Trophoblast cell (in vitro differentiated cells and primary cell): ENCODE data around the gene ANAPC2.

Source experiments
- DNase-seq, 2 donors: peaks; one replicate each; pipeline ENCODE4 v3.0.0-alpha.2; 2016
- H2AFZ ChIP-seq: 2 replicates; pipeline ENCODE4 v1.6.1; 2013; ENCODE audit warnings: low read length, moderate library complexity, mild to moderate bottlenecking; ENCODE audit not compliant: insufficient read depth, poor library complexity
- H2AK5ac ChIP-seq: 2 replicates; pipeline ENCODE4 v1.6.1; 2013; ENCODE audit warnings: mild to moderate bottlenecking, low read length
- H2BK120ac ChIP-seq: 2 replicates; pipeline ENCODE4 v1.6.1; 2013; ENCODE audit warnings: low read length, mild to moderate bottlenecking, moderate library complexity; ENCODE audit not compliant: insufficient read depth, poor library complexity
- H2BK12ac ChIP-seq: 2 replicates; pipeline ENCODE4 v1.6.1; 2013; ENCODE audit warnings: mild to moderate bottlenecking, low read length, moderate library complexity
- H2BK5ac ChIP-seq: 2 replicates; pipeline ENCODE4 v1.6.1; 2013; ENCODE audit warnings: low read length, low read depth, moderate library complexity, mild to moderate bottlenecking; ENCODE audit not compliant: poor library complexity
- H3K14ac ChIP-seq: 2 replicates; pipeline ENCODE4 v1.6.1; 2013; ENCODE audit warnings: mild to moderate bottlenecking, low read length
- H3K18ac ChIP-seq: 2 replicates; pipeline ENCODE4 v1.6.1; 2013; ENCODE audit warnings: mild to moderate bottlenecking, low read length
- H3K23ac ChIP-seq: 2 replicates; pipeline ENCODE4 v1.6.1; 2013; ENCODE audit warnings: low read length
- H3K27ac ChIP-seq: 2 replicates; pipeline ENCODE4 v1.5.1; 2013; ENCODE audit warnings: low read depth, mild to moderate bottlenecking, inconsistent platforms, low read length, moderate library complexity
- H3K27me3 ChIP-seq: 2 replicates; pipeline ENCODE4 v1.6.1; 2013; ENCODE audit warnings: inconsistent platforms, mild to moderate bottlenecking, low read length, moderate library complexity; ENCODE audit not compliant: insufficient read depth
- H3K36me3 ChIP-seq, 2 experiments: 1 replicate in 1 of 2; 2 replicates in 1 of 2; pipeline ENCODE4 v1.6.1; 2013; ENCODE audit warnings: low read length in 2 of 2, mild to moderate bottlenecking in 2 of 2, moderate library complexity in 1 of 2; ENCODE audit not compliant: insufficient read depth in 2 of 2, control insufficient read depth in 1 of 2
- H3K4ac ChIP-seq: 2 replicates; pipeline ENCODE4 v1.6.1; 2013; ENCODE audit warnings: low read depth, mild to moderate bottlenecking, low read length, moderate library complexity
- H3K4me1 ChIP-seq, 2 experiments: 1 replicate in 1 of 2; 2 replicates in 1 of 2; pipeline ENCODE4 v1.6.1; 2013; ENCODE audit warnings: low read length in 2 of 2, mild to moderate bottlenecking in 2 of 2, moderate library complexity in 1 of 2; ENCODE audit not compliant: insufficient read depth in 2 of 2, control insufficient read depth in 1 of 2
- H3K4me2 ChIP-seq: 2 replicates; pipeline ENCODE4 v1.6.1; 2013; ENCODE audit warnings: inconsistent platforms, mild to moderate bottlenecking, low read length, moderate library complexity
- H3K4me3 ChIP-seq: 2 replicates; pipeline ENCODE4 v1.5.1; 2013; ENCODE audit warnings: mild to moderate bottlenecking, low read depth, low read length, inconsistent platforms
- H3K79me1 ChIP-seq: one replicate; pipeline ENCODE4 v1.6.1; 2013; ENCODE audit warnings: low read length
- H3K79me2 ChIP-seq: 2 replicates; pipeline ENCODE4 v1.6.1; 2013; ENCODE audit warnings: low read length, mild to moderate bottlenecking; ENCODE audit not compliant: control insufficient read depth, insufficient read depth, poor library complexity
- H3K9ac ChIP-seq: 2 replicates; pipeline ENCODE4 v1.6.1; 2013; ENCODE audit warnings: mild to moderate bottlenecking, low read length
- H3K9me3 ChIP-seq: 2 replicates; pipeline ENCODE4 v1.6.1; 2013; ENCODE audit warnings: low read depth, mild to moderate bottlenecking, control low read depth, inconsistent platforms, low read length; ENCODE audit not compliant: insufficient read depth
- H4K12ac ChIP-seq: 2 replicates; pipeline ENCODE4 v1.6.1; 2013; ENCODE audit warnings: low read depth, mild to moderate bottlenecking, low read length, moderate library complexity
- H4K8ac ChIP-seq: 2 replicates; pipeline ENCODE4 v1.6.1; 2013; ENCODE audit warnings: low read depth, mild to moderate bottlenecking, low read length, moderate library complexity
- H4K91ac ChIP-seq: one replicate; pipeline ENCODE4 v1.6.1; 2013; ENCODE audit warnings: low read depth, mild to moderate bottlenecking, low read length, moderate library complexity
- WGBS: extraction: QIAGEN DNeasy Blood & Tissue Kit; methylation state at CpG from one replicate; pipeline ENCODE4 v1.1.7; 2013; ENCODE audit warnings: missing lambda C conversion rate; ENCODE audit not compliant: insufficient read length, insufficient coverage; ENCODE audit errors: extremely low coverage; 5-methylcytosine and 5-hydroxymethylcytosine counted together

Gene ANAPC2

DNA sequence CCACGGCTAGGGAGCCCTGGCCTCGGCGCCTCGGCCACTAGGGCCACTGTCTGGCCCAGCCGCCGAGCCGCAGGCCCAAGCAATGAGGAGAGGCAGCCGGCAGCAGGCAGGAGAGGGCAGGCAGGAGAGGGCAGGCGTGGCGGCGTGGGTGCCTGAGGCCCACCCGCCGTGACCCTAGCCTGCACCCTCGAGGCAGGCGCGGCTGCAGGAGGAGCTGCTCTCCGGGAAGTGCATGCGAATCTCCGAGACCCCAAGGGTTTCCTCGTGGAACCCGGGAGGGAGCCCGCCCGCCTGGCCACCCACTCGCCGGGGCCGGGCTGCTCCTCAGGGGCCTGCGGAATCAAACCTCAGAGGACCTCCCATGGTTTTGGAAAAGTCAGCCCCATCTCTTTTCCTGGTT lies 40.1 kb downstream of the ANAPC2 start:
- no peaks in the 10 kb centered on the region for H3K79me2 ChIP-seq
- peaks cover 15% of the 10 kb centered on the region for H3K9me3 ChIP-seq
- no peak overlapping the region for H2AFZ ChIP-seq
- H3K27me3 ChIP-seq, result no peaks in the 10 kb centered on the region
- no peak overlapping the region for H4K8ac ChIP-seq
- H3K4me1 ChIP-seq, result no peaks in the 10 kb centered on the region
- no peaks in the 10 kb centered on the region for H3K79me1 ChIP-seq
- no peak overlapping the region for H3K4me3 ChIP-seq
- DNase-seq, result no peak
- H2BK120ac ChIP-seq, result no peak overlapping the region
- no peak overlapping the region for H3K23ac ChIP-seq
- no peak overlapping the region for H2AK5ac ChIP-seq
- H3K4me2 ChIP-seq, result no peak overlapping the region
- H2BK12ac ChIP-seq, result no peak overlapping the region
- no peak overlapping the region for H3K9ac ChIP-seq
- no peak overlapping the region for H3K27ac ChIP-seq
- no peak overlapping the region for H2BK5ac ChIP-seq
- no CpG with 5 or more reads among the region's 27 CpGs for WGBS
- H3K4ac ChIP-seq, result no peak overlapping the region
- H3K18ac ChIP-seq, result no peak overlapping the region
- H4K12ac ChIP-seq, result no peak overlapping the region
- no peaks in the 10 kb centered on the region for H3K36me3 ChIP-seq
- H3K14ac ChIP-seq, result no peak overlapping the region
- no peak overlapping the region for H4K91ac ChIP-seq

DNA sequence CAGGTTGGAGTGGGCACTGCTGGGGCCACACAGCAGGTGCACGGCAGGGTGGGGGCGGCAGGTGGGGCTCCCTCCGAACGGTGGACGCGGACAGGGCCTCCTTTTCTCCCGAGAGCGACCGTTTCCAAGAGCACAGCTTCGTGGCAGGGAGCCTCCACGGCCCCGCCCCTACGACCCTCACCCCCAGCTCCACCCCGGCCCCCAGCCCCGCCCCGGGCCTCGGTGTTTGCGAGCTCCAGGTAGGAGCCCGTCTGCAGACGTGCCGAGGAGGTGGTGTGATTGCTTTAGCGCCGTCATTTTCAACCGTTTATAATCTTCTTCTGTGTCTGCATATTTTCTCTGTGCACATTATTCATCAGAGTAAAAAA lies 40.6 kb downstream of the ANAPC2 start:
- Histone ChIP-seq H3K27me3 (no peaks in the 10 kb centered on the region), H3K4me2 (no peak overlapping the region), H2BK12ac (no peak overlapping the region), H3K9ac (no peak overlapping the region), H3K36me3 (no peaks in the 10 kb centered on the region), H3K4me1 (no peaks in the 10 kb centered on the region), H4K91ac (no peak overlapping the region), H3K23ac (no peak overlapping the region), H3K14ac (no peak overlapping the region), H3K79me2 (no peaks in the 10 kb centered on the region), H2AFZ (no peak overlapping the region), H4K12ac (no peak overlapping the region), H4K8ac (no peak overlapping the region), H3K4ac (no peak overlapping the region), H2AK5ac (no peak overlapping the region), H3K18ac (no peak overlapping the region), H2BK120ac (no peak overlapping the region), H3K79me1 (no peaks in the 10 kb centered on the region), H3K4me3 (no peak overlapping the region), H3K9me3 (peaks cover 11% of the 10 kb centered on the region), H3K27ac (no peak overlapping the region), H2BK5ac (no peak overlapping the region)
- no peak for DNase-seq
- WGBS, result no CpG with 5 or more reads among the region's 24 CpGs

DNA sequence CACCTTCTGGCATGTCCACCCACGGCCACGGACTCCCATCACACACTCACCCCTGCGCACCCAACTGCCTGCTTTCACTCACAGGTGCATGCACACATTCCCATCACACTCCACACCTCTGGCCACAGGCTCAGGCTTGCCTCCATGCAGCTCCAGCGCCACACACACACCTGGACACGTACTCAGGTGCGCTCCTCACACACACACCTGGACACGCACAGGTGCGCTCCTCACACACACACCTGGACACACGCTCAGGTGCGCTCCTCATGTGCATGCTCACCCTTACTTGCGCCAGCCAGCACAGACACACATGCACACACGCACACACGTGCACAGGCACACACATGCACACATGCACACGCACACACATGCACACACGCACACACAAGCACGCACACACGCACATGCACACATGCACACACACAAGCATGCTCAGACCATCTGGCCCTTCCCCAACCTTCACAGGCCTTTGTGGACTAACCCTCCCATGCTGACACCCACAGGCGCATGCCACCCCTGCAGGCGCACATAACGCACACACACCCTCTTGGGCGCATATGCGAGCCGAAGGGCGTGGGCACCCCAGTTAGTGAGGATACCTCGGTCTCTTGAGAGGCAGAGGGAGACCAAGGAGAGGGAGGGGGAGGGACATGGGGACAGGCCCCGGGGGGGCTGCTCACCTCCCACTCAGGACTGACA lies 41.1 kb downstream of the ANAPC2 start:
- Histone ChIP-seq H2AFZ (no peak overlapping the region), H3K4me3 (peak overlapping the region; percentile 25), H2BK5ac (no peak overlapping the region), H2BK12ac (no peak overlapping the region), H3K79me2 (no peaks in the 10 kb centered on the region), H3K4ac (no peak overlapping the region), H3K79me1 (no peaks in the 10 kb centered on the region), H3K14ac (no peak overlapping the region), H3K9ac (no peak overlapping the region), H4K12ac (no peak overlapping the region), H2BK120ac (no peak overlapping the region), H4K91ac (no peak overlapping the region), H4K8ac (no peak overlapping the region), H3K23ac (no peak overlapping the region), H3K18ac (no peak overlapping the region), H3K9me3 (peaks cover 10% of the 10 kb centered on the region), H3K27me3 (no peaks in the 10 kb centered on the region), H3K27ac (no peak overlapping the region), H3K4me2 (no peak overlapping the region), H3K4me1 (no peaks in the 10 kb centered on the region), H2AK5ac (no peak overlapping the region), H3K36me3 (no peaks in the 10 kb centered on the region)
- WGBS, result no CpG with 5 or more reads among the region's 26 CpGs
- DNase-seq, result no peak

DNA sequence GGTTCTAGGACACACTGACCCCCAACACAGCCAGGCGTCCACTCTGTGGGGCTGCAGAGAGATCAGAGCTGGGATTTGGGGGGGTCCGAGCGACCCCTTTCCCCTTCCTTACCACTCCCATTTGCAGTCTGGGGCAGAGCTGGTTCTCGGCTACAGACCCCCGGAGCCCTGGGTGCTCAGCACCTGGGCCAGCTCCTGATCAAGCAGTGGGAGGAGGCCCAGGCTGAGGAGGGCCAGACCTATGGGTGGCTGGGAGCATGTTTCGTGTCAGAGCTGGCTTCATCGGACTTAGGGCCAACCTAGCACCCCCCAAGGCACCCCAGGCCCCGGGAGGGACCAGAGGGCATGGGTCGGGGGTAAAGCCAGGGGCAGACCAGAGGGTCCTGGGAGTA lies 41.8 kb downstream of the ANAPC2 start:
- Histone ChIP-seq H2BK12ac (no peak overlapping the region), H3K9me3 (peaks cover 12% of the 10 kb centered on the region), H2BK5ac (no peak overlapping the region), H3K4me1 (no peaks in the 10 kb centered on the region), H3K79me1 (no peaks in the 10 kb centered on the region), H3K9ac (no peak overlapping the region), H2AFZ (no peak overlapping the region), H3K4me3 (no peak overlapping the region), H4K12ac (no peak overlapping the region), H3K4me2 (no peak overlapping the region), H2BK120ac (no peak overlapping the region), H4K91ac (no peak overlapping the region), H3K23ac (no peak overlapping the region), H3K14ac (no peak overlapping the region), H3K36me3 (no peaks in the 10 kb centered on the region), H3K27me3 (no peaks in the 10 kb centered on the region), H3K4ac (no peak overlapping the region), H2AK5ac (no peak overlapping the region), H4K8ac (no peak overlapping the region), H3K27ac (no peak overlapping the region), H3K18ac (no peak overlapping the region), H3K79me2 (no peaks in the 10 kb centered on the region)
- no peak for DNase-seq
- no CpG with 5 or more reads among the region's 9 CpGs for WGBS
